Heart right ventricle (tissue), 16 donors: ENCODE results near the gene PEX14. TPM values are rescaled to one million over a fixed set of nuclear protein-coding genes. Genes with fewer than 3 reads are reported as not detected.

ENCODE experiments used
- ATAC-seq, 8 donors: fragments of 200-7000 bp; cut with Tn5 transposase; one replicate each; pipeline ENCODE4 v1.9.1; 2020; ENCODE audit warnings: mild to moderate bottlenecking in 8 of 8, moderate library complexity in 8 of 8, moderate number of reproducible peaks in 1 of 8
- DNase-seq, 2 donors: peaks; one replicate each; pipeline ENCODE4 v3.0.0-alpha.2; 2020
- H3K27ac ChIP-seq, 10 donors: fragments of 200-600 bp; sonication (generic) in 2 of 10; one replicate each; pipeline versions ENCODE4 v1.5.0 to v1.8.0; 2020 to 2022; ENCODE audit warnings: mild to moderate bottlenecking in 3 of 10
- H3K27me3 ChIP-seq, 7 donors: fragments of 200-600 bp; one replicate each; pipeline ENCODE4 v1.8.0; 2021 to 2022; ENCODE audit warnings: mild to moderate bottlenecking in 2 of 7
- H3K36me3 ChIP-seq, 9 donors: fragments of 200-600 bp; sonication (generic) in 1 of 9; one replicate each; pipeline versions ENCODE4 v1.5.0 to v1.8.0; 2020 to 2022; ENCODE audit warnings: mild to moderate bottlenecking in 2 of 9
- H3K4me1 ChIP-seq, 9 donors: fragments of 200-600 bp; sonication (generic) in 1 of 9; one replicate each; pipeline versions ENCODE4 v1.5.0 to v1.8.0; 2020 to 2022; ENCODE audit warnings: mild to moderate bottlenecking in 4 of 9
- H3K4me3 ChIP-seq, 10 donors: fragments of 200-600 bp; sonication (generic) in 2 of 10; one replicate each; pipeline versions ENCODE4 v1.5.0 to v1.8.0; 2020 to 2022; ENCODE audit warnings: mild to moderate bottlenecking in 7 of 10, moderate library complexity in 2 of 10
- H3K9me3 ChIP-seq, 11 donors: fragments of 200-600 bp in 10 of 11; sonication (generic) in 2 of 11; one replicate each; pipeline versions ENCODE4 v1.5.0 to v1.8.0; 2013 to 2022; ENCODE audit warnings: mild to moderate bottlenecking in 2 of 11, control low read depth in 1 of 11, moderate library complexity in 1 of 11
- WGBS, 2 donors: extraction: QIAGEN DNeasy Blood & Tissue Kit; methylation state at CpG; one replicate each; pipeline ENCODE4 v1.1.7; 2013; ENCODE audit warnings: inconsistent platforms in 1 of 2; 5-methylcytosine and 5-hydroxymethylcytosine counted together
- intact Hi-C, 10 donors: fragments of 100-400 bp; cut with DNase I; formaldehyde crosslinking; loops; one replicate each; pipeline versions ENCODE4 v1.11.1 to v1.14.2; 2022
- polyA plus RNA-seq, 2 donors: library from polyadenylated mRNA; stranded (reverse); fragments of 200-250 nt; gene quantifications; one replicate each; pipeline ENCODE4 v1.2.3, GENCODE V29; 2013
- total RNA-seq, 10 donors: library from RNA; stranded (reverse); fragmentation: NEBNext Ultra II Directional in 3 of 10; extraction: Animal tissue kit (Norgen Biotek cat#: 25700) in 3 of 10; gene quantifications; one replicate each; pipeline versions ENCODE4 v1.2.1 to v1.2.4, GENCODE V29; 2021 to 2023
- TF ChIP-seq, protein P1 (sequence below), 9 donors: fragments of 200-600 bp; sonication (generic) in 2 of 9; IDR thresholded peaks; one replicate each; pipeline versions ENCODE4 v1.5.0 to v1.8.0; 2021 to 2022; ENCODE audit warnings: antibody characterized with exemption in 9 of 9, mild to moderate bottlenecking in 5 of 9, moderate library complexity in 1 of 9
- donor health status: Arrhythmogenic right ventricular cardiomyopathy.
- donor health status: ischemic (EF 13 %, LVEDD 7.1; RV severe dilation, severe dysfunction).
- donor health status: healthy with polysubstance abuse.
- donor health status: DM: no; HTN: yes; CAD: no.
- donor health status: DM: no; HTN: no; CAD: no.
- donor health status: ischemic (EF 25% LVEDD 6.9; RV normal size, moderate dysfunction).
- donor health status: ischemic (EF 25% LVEDD 5.7; RV mildly dilated, moderate dysfunction).
- donor health status: healthy.
- donor health status: DM: yes; HTN: yes; CAD: no.
- donor health status: Ischemic cardiomyopathy.
- donor health status: ischemic (EF 35%, LVEDD 5.7; RV mildly dilated, moderate dysfunction).
- donor health status: nonischemic (EF 11% LVEDD 7.7; RV severe dilation, severe dysfunction).
- donor health status: DM: yes; HTN: yes; CAD: no.
- donor health status: PGD.
- donor health status: ischemic (EF 29% LVEDD 5.4; RV normal size, mild dysfunction).
- donor health status: nonischemic (EF 23%, LVEDD 6.1; RV moderate dilation, normal function).

The PEX14 gene
- total and polyA plus RNA-seq, 12 donors = 17.1 to 31.9 (median 21.1) TPM

- 76% methylated on average over 23 of the region's 23 CpGs for WGBS, 2 donors
- H3K27ac ChIP-seq = peak overlapping the region in 7 of 10 donors; percentile 33 to 60 (median 47)
These were observed 159.8 kb downstream of the PEX14 start for GRCh38 chr1:10634428-10635084.

DNA sequence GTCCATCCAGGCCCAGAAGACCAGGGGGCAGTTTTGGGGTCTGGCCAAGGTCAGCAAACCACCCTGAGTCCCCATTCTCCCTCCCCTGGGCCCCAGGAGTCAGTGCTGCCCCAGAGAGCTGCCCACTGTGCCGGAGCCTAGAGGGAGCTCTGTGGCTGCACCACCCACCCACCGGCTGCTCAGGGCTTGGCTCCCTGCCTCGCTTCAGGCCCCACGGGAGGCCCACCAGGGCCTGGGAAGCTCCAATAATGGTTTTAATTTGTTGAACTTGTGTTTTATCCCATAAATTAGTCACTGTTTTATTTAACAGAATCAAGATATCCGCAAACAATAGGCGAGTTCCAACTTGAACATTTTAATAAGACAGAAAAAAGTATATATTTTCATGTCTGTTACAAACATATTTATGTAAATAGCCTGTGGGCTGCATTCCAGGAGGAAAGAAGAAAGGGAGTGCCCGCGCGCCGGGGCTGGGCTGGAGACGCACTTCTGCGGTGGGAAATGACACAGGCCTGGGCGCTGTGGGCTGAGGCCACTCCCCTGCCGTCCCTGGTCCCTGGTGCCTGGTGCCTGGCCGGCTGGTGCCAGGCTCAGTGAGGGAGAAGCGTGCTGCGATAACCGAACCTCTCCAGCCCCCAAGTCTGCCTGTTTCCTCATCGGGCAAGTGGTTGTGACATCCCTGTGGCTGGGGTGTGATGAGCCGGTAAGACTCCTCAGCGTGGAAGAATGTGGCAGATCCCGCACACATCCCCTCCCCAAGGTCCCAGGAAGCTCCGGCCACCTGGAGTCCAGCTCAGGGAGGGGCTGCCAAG is 160.5 kb downstream of the PEX14 start:
- peak in 1 of 2 donors; percentile 57 for DNase-seq
- intact Hi-C loops = loop anchor here in 1 of 10 donors (10.0 kb wide), 1 partner anchor 110 kb away; no protein-coding TSS in a partner anchor
- H3K36me3 ChIP-seq = peaks cover 0 to 36% (median 0%) of the 10 kb centered on the region in 9 donors
- H3K27ac ChIP-seq = peak overlapping the region; percentile 36 to 71 (median 44)
- no peak overlapping the region for H3K4me3 ChIP-seq
- no peaks in the 10 kb centered on the region for H3K9me3 ChIP-seq
- TF ChIP-seq, protein P1, sequence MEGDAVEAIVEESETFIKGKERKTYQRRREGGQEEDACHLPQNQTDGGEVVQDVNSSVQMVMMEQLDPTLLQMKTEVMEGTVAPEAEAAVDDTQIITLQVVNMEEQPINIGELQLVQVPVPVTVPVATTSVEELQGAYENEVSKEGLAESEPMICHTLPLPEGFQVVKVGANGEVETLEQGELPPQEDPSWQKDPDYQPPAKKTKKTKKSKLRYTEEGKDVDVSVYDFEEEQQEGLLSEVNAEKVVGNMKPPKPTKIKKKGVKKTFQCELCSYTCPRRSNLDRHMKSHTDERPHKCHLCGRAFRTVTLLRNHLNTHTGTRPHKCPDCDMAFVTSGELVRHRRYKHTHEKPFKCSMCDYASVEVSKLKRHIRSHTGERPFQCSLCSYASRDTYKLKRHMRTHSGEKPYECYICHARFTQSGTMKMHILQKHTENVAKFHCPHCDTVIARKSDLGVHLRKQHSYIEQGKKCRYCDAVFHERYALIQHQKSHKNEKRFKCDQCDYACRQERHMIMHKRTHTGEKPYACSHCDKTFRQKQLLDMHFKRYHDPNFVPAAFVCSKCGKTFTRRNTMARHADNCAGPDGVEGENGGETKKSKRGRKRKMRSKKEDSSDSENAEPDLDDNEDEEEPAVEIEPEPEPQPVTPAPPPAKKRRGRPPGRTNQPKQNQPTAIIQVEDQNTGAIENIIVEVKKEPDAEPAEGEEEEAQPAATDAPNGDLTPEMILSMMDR (IDR thresholded peaks at IDR 0.05) = peak in 2 of 9 donors; percentile 14 to 30
- peaks cover 7 to 32% (median 20%) of the 10 kb centered on the region in 9 donors for H3K4me1 ChIP-seq
- 51 to 55% methylated on average over 23 of the region's 23 CpGs for WGBS, 2 donors
- ATAC-seq = peak in 6 of 8 donors; percentile 21 to 61 (median 48)
- peaks cover 0 to 26% (median 0%) of the 10 kb centered on the region in 7 donors for H3K27me3 ChIP-seq

More at GRCh38 chr1:10634428-10635084, 159.8 kb downstream of the PEX14 start:
- Histone ChIP-seq H3K9me3 (no peaks in the 10 kb centered on the region), H3K4me1 (peaks cover 3 to 27% (median 16%) of the 10 kb centered on the region in 9 donors), H3K36me3 (peaks cover 0 to 39% (median 0%) of the 10 kb centered on the region in 9 donors), H3K27me3 (peaks cover 0 to 21% (median 0%) of the 10 kb centered on the region in 7 donors), H3K4me3 (no peak overlapping the region)
- DNase-seq (no peak), ATAC-seq (peak in 5 of 8 donors; percentile 2 to 21 (median 12))
- intact Hi-C loops = loop anchor here in 1 of 10 donors (10.0 kb wide), 1 partner anchor 110 kb away; no protein-coding TSS in a partner anchor
- TF ChIP-seq, protein P1 (IDR thresholded peaks at IDR 0.05) = no peak

GRCh38 chr1:10635992-10636391 is 161.2 kb downstream of the PEX14 start:
- H3K27ac ChIP-seq = peak overlapping the region; percentile 36 to 71 (median 44)

More at GRCh38 chr1:10635992-10636391, 161.2 kb downstream of the PEX14 start:
- ATAC-seq (peak in 3 of 8 donors; percentile 13 to 23 (median 20)), DNase-seq (peak in 1 of 2 donors; percentile 43)
- intact Hi-C loops = loop anchor here in 2 of 10 donors (2.0 to 10.0 kb wide), 2 partner anchors 47 to 111 kb away; no protein-coding TSS in a partner anchor
- Histone ChIP-seq H3K36me3 (peaks cover 0 to 31% (median 0%) of the 10 kb centered on the region in 9 donors), H3K4me3 (no peak overlapping the region), H3K27me3 (peaks cover 0 to 26% (median 0%) of the 10 kb centered on the region in 7 donors), H3K9me3 (no peaks in the 10 kb centered on the region), H3K4me1 (peaks cover 14 to 39% (median 25%) of the 10 kb centered on the region in 9 donors)
- WGBS, 2 donors = 81 to 84% methylated on average over 18 of the region's 18 CpGs
- TF ChIP-seq, protein P1 (IDR thresholded peaks at IDR 0.05) = no peak
